HG02840 (cell line): Measurements from ENCODE around the gene TMEM184B.

Experiments used
- ATAC-seq: cut with Tn5 transposase; IDR thresholded peaks from one replicate; pipeline ENCODE4 v1.9.1; 2021; ENCODE audit warnings: mild to moderate bottlenecking, moderate library complexity, moderate number of reproducible peaks; ENCODE audit not compliant: unreplicated experiment, low FRiP score

TMEM184B gene

DNA sequence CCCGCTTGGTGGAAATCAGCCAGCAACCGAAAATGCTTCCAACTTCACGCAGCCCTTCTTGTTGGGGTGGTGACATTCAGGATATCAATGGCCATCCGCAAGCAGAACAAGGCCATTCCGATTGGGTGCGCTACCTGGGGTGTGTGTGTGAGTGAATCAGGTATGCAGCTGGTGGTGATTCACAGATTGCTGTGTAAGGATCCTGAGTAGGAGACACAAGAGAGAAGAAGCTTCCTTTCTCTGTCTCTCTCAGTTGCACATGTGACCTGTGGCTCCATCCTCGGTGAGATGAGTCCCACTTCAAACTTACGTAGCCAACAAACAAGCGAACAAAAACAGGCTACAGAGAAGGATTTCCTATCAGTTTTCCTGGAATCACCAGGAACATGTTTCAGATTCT lies 9.6 kb upstream of the TMEM184B start:
- ATAC-seq, result no peak

DNA sequence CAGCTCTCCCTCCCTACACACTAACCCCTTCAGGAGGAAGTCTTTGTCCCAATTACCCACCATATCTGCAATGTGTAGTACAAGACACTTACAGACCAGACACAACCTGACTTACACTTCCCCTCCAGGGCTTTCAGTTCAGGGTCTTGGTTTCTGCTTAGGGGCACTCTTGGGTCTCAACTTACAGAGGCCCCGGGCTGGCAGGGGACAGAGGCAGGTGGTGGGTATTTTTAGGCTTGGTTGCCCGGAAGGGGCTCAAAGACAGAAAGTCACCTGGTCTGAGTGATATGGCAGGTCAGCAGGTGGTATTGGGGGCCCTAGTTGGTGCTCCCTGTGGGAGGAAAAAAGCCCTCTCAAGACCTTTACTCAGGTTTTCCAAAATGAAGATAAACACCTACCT lies 3.4 kb upstream of the TMEM184B start:
- no peak for ATAC-seq

DNA sequence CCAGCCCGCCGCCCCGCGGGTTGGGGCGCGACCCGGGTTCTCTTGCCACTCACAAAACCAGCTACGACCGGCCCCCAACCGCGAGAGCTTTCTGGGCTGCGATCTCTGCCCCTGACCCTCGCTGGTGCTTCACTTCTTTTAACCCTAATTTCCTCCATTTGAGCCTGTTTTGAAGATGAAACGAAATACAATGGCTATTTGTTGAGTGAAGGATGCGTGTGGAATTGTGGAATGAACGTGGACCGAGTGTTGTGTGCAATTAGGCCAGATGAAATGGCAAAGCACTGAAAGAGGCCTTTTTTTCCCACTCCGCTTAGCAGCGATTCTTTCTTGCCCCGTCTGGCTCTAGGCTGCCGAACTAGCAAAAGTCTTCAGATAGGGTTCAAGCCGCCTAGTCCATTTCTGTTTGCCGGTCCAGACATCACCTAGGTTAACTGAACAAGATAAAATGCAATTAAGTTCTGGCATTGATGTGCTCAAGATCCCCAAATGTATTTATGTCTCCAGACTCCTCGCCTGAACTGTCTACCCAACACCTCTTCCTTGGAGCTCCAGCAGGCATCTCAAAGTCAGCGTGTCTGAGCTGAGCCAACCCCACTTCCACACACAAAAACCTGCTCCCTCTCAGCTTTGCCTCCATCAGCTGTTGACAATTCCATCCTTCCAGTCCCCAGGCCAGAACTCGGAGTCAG lies 471 bp upstream of the TMEM184B start:
- no peak for ATAC-seq

- no peak for ATAC-seq
Measured at GRCh38 chr22:38271927-38272372, 860 bp downstream of the TMEM184B start.

DNA sequence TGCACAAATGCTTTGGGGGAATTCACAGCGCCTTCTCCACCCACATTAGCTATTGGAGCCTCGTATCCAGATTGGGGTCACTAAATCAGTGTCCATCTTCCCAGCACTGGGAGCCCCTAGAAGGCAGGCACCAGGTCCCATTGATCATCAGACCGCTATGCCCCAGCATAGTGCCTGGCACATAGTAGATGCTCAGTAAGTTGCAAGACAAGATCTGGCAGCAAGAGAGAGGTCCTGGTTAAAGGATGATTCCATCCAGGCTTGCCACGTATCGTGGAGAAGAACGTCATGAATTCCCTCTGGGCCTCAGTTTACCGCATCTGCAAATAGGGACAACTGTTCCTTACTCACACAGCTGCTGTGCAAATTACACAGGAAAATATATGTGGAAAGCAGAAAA lies 1.7 kb downstream of the TMEM184B start:
- ATAC-seq, result no peak

DNA sequence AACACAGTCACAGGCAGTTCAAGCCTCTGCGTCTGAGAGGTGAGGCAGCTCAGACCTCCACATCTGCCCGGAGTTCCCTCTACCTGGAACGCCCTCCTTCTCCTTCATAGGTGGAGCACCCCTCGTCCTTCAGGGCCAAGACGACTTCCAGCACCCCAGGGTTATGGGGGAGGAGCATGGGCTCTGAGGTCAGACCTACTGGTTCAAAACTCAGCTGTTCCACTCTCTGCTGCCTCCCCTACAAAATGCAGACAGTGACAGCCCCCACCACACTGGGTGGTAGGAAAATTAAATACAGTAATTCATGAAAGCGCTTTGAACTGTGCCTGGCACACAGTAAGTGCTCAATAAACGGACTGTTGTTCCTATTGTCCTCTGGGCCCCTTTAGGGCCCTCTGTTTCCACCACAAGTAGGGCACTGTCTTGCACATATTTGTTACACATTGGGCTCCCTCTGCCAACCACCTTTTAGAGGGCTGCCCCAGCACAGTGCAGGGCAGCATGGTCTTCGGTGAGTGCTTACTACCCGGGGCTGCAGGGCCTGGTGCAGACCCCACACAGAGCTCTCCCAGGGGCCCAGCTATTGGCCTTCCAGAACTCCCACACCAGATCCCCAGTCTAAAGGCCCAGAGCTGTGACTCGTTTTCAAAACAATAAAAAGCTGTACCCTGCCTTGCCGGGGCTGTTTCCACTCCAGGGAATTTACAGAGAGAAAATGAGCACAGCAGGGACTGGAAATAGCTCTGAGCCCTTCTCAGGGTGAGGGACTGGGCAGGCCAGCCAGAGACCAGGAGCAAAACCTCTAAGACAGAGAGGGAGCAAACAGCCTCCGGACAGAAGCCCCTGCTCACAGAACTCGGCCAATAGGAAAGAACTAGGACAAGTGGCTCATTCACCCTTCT lies 2.5 kb downstream of the TMEM184B start:
- no peak for ATAC-seq

GRCh38 chr22:38269466-38269865 lies 3.3 kb downstream of the TMEM184B start:
- ATAC-seq, result no peak

- ATAC-seq, result no peak
Measured at GRCh38 chr22:38267086-38267485, 5.7 kb downstream of the TMEM184B start.

- ATAC-seq, result no peak
Measured at GRCh38 chr22:38266120-38266519, 6.7 kb downstream of the TMEM184B start.

DNA sequence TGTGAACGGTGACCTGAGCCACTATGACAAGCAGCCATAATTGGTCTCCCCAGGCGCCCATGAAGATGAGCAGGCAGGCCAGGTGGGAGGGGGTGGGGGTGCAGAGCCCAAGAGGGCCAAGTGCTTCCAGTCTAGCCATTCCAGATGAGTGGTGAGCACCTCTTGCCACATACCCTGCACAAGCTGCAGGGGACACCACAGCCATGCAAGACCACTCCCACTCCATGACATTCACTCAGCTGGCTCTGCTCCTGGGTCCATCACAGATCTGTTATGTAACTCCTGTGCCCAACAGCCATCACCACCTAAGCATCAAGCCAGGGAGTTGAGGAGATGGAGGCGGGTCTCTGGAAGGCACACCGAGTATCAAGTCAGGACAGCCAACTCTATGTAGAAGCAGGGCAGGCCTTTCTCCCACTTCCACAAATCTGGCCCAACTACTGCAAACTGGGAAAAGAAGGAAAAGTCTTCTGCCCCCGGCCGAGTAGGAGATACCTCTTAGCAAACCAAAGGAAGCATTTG lies 8.4 kb downstream of the TMEM184B start:
- no peak for ATAC-seq

DNA sequence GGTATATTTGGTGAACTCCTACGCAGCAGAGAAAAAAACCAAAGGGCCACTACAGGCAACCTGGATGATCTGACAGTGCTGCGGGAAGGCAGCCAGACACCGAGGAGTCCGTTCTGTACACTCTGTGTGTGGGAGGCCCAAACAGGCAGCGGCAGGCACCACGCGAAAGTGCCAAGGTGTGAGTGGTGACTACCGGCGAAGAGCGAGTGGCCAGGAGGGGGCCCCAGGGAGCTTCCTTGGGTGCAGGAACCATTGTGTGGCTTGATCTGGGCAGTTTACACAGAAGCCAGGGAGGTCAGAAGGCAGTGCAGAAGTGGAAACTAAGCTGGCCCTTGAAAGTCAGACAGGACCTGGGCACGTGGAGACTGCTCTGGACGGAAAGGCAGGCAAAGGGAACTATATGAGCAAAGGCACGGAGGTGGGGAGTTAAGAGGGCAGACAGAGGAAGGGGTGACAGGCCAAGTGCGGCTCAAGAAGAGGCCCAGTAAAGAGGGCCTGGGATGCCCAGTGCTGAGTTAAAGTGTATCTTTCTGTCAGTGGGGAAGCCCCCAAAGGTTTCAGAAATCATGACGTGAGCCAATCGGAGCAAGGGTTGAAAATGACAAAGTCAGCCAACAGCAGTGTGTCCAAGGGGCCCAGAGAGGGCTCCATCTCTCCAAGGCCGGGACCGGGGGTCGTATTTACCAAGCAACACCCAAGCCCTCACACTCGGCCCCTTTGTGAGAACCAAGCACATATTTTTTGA lies 10.6 kb downstream of the TMEM184B start:
- ATAC-seq, result no peak

- ATAC-seq, result no peak
Measured at GRCh38 chr22:38260761-38261681, 11.8 kb downstream of the TMEM184B start.

DNA sequence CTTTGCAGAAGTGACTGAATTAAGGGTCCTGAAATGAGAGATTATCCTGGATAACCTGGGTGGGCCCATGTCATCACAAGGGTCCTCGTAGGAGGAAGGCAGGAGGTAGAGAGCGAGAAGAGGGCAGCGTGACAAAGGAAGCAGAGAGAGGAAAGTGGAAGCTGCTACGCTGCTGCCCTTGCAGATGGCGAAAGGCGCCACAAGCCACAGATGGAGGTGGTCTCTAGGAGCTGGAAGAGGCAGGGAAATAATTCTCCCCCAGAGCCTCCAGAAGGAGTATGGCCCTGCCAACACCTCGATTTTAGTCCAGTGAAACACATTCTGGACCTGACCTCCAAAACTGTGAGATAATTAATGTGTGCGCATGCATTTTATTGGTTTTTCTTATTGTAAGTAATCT lies 13.4 kb downstream of the TMEM184B start:
- no peak for ATAC-seq

GRCh38 chr22:38258895-38259294 lies 13.9 kb downstream of the TMEM184B start:
- no peak for ATAC-seq

DNA sequence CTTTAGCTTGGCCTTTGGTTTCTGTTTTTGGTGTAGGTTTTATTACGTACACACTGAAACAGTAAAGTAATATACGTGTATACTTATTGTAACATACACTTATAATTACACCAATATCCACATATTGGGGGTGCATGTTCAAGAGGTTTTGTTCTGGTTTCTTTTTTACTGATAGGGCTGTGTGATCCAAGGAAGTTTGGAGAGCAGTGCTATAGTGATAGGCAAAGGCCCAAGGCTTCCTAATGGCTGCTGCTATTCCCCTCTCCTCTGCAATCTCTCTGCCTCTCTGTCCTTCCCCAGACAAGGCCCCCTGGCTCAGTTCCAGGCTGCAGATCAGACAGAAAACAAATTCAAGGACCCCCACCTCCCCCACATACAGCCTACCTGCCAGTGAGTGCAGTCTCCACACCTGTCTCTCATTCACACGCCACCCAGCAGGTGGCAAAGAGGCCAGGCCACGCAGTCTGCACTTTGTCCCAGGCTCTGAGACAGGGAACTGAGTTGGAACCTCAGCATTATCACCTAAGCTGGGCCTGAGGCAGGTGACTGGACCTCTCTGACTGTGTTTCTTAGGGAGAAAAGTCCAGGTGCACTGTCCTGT lies 15.1 kb downstream of the TMEM184B start:
- ATAC-seq, result no peak

DNA sequence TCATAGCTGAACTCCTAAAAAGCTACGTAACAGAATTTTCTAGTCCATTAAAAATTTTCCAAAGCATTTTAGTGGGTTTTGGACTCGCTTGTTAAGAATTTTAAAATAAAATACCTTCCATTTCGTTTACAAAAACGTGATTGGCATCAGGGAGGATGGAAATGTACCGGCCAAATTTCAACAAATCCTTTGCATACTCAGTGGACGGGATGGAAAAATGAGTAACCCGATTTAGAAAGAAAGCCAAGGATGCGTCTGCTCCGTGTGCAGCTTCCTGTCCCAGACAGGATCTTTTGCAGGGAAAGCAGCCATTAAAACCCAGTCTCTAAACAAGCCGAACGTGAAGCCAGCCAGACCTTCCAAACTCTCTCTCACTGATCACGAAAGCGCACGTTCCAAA lies 15.6 kb downstream of the TMEM184B start:
- no peak for ATAC-seq

DNA sequence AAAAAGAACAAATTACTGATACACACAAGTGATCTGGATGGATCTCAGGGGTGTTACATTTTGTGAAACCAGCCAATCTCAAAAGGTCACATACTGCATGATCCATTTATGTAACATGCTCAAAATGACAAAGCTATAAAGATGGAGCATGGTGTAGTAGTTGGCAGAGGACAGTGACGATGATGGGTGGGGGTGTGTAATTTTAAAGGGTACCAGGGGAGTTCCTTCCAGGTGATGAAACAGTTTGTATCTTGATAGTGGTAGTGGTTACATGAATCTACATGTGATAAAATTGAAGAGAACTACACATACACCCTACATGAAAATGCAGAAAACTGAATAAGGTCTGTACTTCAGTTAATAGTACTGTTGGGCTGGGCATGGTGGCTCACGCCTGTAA lies 17.1 kb downstream of the TMEM184B start:
- no peak for ATAC-seq

GRCh38 chr22:38251341-38251692 lies 21.5 kb downstream of the TMEM184B start:
- no peak for ATAC-seq

- ATAC-seq, result no peak
Measured at GRCh38 chr22:38250643-38251340, 22.0 kb downstream of the TMEM184B start.
